Neutrophil (primary cell): ENCODE results near the gene TSR3.
"Not testable (repeated sequence)": the region's sequence is repeated elsewhere in the genome, so short reads cannot be mapped to it uniquely, and the experiment has no call there.

ENCODE experiments used
- H3K27ac ChIP-seq: fragments of 200-600 bp; sonication (generic); 2 replicates; pipeline ENCODE4 v1.5.1; 2016; ENCODE audit warnings: mild to moderate bottlenecking, moderate library complexity
- H3K27me3 ChIP-seq: fragments of 200-600 bp; sonication (generic); 2 replicates; pipeline ENCODE4 v1.6.0; 2016; ENCODE audit warnings: mild to moderate bottlenecking
- H3K36me3 ChIP-seq: fragments of 200-600 bp; sonication (generic); 2 replicates; pipeline ENCODE4 v1.5.1; 2017
- H3K4me1 ChIP-seq, 2 experiments: fragments of 200-600 bp in 1 of 2; sonication (generic) in 1 of 2; 1 replicate in 1 of 2; 2 replicates in 1 of 2; pipeline versions ENCODE4 v1.5.1 to v1.6.1; 2013 to 2016; ENCODE audit warnings: low read depth in 1 of 2, low read length in 1 of 2, mild to moderate bottlenecking in 1 of 2, moderate library complexity in 1 of 2; ENCODE audit not compliant: control insufficient read depth in 1 of 2, insufficient read depth in 1 of 2
- H3K4me3 ChIP-seq, 2 experiments: fragments of 200-600 bp in 1 of 2; sonication (generic) in 1 of 2; 1 replicate in 1 of 2; 2 replicates in 1 of 2; pipeline ENCODE4 v1.5.1; 2013 to 2016; ENCODE audit warnings: low read depth in 1 of 2, low read length in 1 of 2, mild to moderate bottlenecking in 1 of 2, moderate library complexity in 1 of 2
- H3K9me3 ChIP-seq: fragments of 200-600 bp; sonication (generic); 2 replicates; pipeline ENCODE4 v1.5.1; 2016
- TF ChIP-seq, protein P1 (sequence below): fragments of 200-600 bp; sonication (generic); IDR thresholded peaks from 2 replicates; pipeline ENCODE4 v1.5.1; 2016; ENCODE audit warnings: antibody characterized with exemption

Gene TSR3

DNA sequence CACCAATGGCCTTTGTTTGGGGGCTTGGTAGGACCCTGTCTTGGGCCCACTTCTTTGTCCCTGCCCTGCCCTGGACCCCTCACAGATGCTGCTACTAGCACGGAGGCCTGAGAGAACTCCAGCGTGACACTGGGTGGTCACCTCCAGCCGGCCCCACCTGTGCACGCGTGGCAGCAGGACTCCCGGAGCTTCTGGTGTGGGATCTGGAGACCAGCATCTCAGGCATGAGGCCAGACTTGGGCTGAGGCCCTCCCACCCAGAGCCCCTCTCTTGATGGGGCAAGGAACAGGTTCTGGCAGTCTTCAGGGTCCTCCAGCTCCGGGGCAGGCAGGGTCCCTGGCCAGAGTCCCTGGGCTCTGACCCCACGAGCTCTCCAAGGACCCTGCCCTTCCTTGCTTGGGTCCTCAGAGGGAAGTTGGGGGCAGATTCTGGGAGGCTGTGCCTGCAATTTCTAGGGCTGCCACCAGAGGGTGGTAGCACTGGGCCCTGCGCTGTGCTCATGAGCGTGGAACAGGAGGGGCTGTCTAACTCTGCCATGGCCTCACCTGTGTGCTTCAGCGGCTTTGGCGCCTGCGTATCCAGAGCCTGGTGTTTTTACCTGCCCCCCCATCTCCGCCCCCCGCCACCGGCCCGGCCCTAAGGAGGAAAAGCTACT is 21.3 kb downstream of the TSR3 start:
- Histone ChIP-seq H3K27ac (no peak overlapping the region), H3K36me3 (peaks cover 17% of the 10 kb centered on the region), H3K4me3 (no peak overlapping the region), H3K9me3 (no peaks in the 10 kb centered on the region), H3K27me3 (peaks cover 55% of the 10 kb centered on the region), H3K4me1 (peaks cover 12 to 29% of the 10 kb centered on the region in 2 experiments)
- TF ChIP-seq, protein P1, sequence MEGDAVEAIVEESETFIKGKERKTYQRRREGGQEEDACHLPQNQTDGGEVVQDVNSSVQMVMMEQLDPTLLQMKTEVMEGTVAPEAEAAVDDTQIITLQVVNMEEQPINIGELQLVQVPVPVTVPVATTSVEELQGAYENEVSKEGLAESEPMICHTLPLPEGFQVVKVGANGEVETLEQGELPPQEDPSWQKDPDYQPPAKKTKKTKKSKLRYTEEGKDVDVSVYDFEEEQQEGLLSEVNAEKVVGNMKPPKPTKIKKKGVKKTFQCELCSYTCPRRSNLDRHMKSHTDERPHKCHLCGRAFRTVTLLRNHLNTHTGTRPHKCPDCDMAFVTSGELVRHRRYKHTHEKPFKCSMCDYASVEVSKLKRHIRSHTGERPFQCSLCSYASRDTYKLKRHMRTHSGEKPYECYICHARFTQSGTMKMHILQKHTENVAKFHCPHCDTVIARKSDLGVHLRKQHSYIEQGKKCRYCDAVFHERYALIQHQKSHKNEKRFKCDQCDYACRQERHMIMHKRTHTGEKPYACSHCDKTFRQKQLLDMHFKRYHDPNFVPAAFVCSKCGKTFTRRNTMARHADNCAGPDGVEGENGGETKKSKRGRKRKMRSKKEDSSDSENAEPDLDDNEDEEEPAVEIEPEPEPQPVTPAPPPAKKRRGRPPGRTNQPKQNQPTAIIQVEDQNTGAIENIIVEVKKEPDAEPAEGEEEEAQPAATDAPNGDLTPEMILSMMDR = peak; percentile 47

DNA sequence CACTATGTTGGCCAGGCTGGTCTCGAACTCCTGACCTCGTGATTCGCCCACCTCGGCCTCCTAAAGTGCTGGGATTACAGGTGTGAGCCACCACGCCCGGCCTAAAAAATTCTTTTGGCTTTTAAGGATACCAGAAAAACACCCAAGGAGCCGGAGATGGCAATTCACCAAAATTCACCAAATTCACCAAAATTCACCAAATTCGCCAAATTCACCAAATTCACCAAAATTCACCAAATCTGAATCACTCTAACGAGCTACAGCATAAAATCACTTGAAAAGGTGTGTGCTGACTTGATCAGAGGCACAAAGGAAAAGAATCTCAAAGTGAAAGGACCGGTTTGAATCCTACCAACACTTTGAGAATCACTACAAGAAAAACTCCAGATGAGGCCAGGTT is 22.7 kb downstream of the TSR3 start:
- peaks cover 12 to 25% of the 10 kb centered on the region in 2 experiments for H3K4me1 ChIP-seq
- H3K9me3 ChIP-seq, H3K4me3 ChIP-seq, H3K27ac ChIP-seq: not testable (repeated sequence)
- peaks cover 41% of the 10 kb centered on the region for H3K27me3 ChIP-seq
- H3K36me3 ChIP-seq = peaks cover 31% of the 10 kb centered on the region

DNA sequence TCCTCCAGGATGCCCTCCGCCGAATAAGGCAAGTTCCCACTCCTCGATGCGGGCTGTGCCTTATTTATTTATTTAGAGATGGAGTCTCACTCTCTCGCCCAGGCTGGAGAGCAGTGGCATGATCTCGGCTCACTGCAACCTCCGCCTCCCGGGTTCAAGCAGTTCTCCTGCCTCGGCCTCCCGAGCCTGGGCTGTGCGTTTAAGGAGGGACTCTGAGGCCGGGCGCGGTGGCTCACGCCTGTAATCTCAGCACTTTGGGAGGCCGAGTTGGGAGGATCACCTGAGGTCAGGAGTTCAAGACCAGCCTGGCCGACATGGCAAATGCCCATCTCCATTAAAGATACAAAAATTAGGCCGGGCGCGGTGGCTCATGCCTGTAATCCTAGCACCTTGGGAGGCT is 23.5 kb downstream of the TSR3 start:
- peaks cover 40% of the 10 kb centered on the region for H3K36me3 ChIP-seq
- not testable (repeated sequence) for H3K27ac ChIP-seq, H3K4me3 ChIP-seq, H3K9me3 ChIP-seq
- H3K27me3 ChIP-seq = peaks cover 33% of the 10 kb centered on the region
- peaks cover 12 to 17% of the 10 kb centered on the region in 2 experiments for H3K4me1 ChIP-seq

DNA sequence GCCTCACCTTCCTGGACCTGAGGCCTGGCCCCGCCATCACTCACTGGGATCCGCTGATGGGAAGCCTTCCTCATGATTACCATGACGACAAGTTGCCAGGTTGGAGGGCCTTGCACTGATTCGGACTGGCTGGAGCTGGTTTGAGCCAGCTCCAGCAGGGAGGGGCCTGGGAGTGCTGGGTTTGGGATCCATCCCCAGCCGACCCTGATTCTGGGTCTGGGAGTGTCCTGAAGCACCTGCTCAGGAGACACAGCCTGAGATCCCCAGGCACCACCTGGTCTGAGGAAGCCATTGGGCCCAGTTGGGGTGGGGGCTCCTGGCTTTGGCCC is 24.1 kb downstream of the TSR3 start:
- no peaks in the 10 kb centered on the region for H3K9me3 ChIP-seq
- no peak overlapping the region for H3K4me3 ChIP-seq
- peaks cover 27% of the 10 kb centered on the region for H3K27me3 ChIP-seq
- H3K4me1 ChIP-seq = peaks cover 10 to 12% of the 10 kb centered on the region in 2 experiments
- TF ChIP-seq, protein P1 = no peak
- H3K27ac ChIP-seq = no peak overlapping the region
- peaks cover 42% of the 10 kb centered on the region for H3K36me3 ChIP-seq

DNA sequence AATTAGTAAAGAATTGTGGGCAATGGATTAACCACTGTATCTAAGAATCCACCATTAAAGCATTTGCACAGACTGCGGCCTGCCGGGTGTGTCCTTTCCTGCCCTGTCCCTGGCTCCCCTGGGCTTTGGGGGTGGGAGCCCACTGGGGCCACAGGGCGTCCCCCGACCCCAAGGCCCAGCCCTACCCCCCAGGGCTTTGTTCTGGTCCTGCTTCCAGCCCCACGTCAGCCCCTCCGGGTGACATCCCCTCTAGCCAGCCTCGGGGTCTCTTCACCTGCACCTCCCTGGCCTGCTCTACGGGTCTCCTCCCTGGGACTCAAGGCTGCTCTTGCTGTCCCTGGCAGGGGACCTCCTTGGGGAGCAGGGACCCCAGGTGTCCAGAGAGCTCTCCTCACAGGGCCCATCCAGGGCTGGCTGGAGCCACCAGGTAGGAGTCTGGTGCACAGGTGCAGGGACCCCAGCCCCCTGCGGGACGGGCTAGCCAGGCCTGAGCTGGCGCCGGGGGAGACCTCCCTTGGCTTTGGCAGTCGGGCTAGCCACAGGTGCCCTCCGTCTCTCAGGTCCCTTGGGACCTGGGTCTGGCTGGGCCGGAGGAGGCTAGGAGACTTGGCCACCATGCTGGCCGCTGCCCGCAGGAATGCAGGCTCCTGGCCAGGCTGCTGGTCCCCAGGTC is 24.6 kb downstream of the TSR3 start:
- H3K4me1 ChIP-seq = peaks cover 7 to 8% of the 10 kb centered on the region in 2 experiments
- H3K27me3 ChIP-seq = peaks cover 22% of the 10 kb centered on the region
- TF ChIP-seq, protein P1 = no peak
- H3K9me3 ChIP-seq = no peaks in the 10 kb centered on the region
- H3K4me3 ChIP-seq = no peak overlapping the region
- H3K36me3 ChIP-seq = peaks cover 46% of the 10 kb centered on the region
- no peak overlapping the region for H3K27ac ChIP-seq

DNA sequence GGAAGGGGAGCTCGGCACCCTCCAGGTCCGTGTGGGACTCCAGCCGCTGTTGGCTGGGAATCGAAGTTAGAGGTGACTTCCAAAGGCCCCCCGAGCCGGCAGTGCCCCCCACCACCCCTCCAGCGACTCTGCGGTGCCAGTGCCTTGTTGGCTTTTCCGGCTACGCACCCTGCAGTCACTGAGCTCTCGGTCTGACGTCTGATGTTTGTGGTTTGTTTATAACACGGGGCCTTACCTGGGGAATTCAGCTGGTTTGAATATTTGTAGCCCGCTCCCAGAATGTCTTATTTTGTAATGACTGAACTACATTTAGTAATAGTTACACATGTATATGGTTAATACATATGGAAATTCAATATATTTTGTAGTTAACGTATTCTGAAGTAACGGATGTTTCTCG is 25.3 kb downstream of the TSR3 start:
- Histone ChIP-seq H3K4me3 (no peak overlapping the region), H3K9me3 (no peaks in the 10 kb centered on the region), H3K27ac (no peak overlapping the region), H3K4me1 (peaks cover under 1 to 4% of the 10 kb centered on the region in 2 experiments), H3K36me3 (peaks cover 51% of the 10 kb centered on the region), H3K27me3 (peaks cover 15% of the 10 kb centered on the region)
- TF ChIP-seq, protein P1 = no peak
